Neural cell (in vitro differentiated cells): ENCODE data around the gene LRRC4. TPM values are rescaled to one million over a fixed set of nuclear protein-coding genes. Genes with fewer than 3 reads are reported as not detected.

Experiments
- H2AFZ ChIP-seq: fragments of 200-600, 300-800 bp; sonication (generic), shearing (Covaris generic); 2 replicates; pipeline ENCODE4 v1.6.0; 2014; ENCODE audit warnings: low read depth, mild to moderate bottlenecking, antibody characterized with exemption, low read length, moderate library complexity
- H3F3A ChIP-seq: fragments of 200-600 bp; shearing (Covaris generic); 2 replicates; pipeline ENCODE4 v1.6.1; 2016; ENCODE audit warnings: mild to moderate bottlenecking, moderate library complexity, mixed read lengths, antibody characterized with exemption, low read length; ENCODE audit not compliant: insufficient read depth, poor library complexity, severe bottlenecking
- H3K27ac ChIP-seq: fragments of 200-600, 300-800 bp; sonication (generic), shearing (Covaris generic); 2 replicates; pipeline ENCODE4 v1.5.1; 2014; ENCODE audit warnings: mild to moderate bottlenecking, low read length, moderate library complexity
- H3K27me3 ChIP-seq: fragments of 300-800, 200-600 bp; sonication (generic), shearing (Covaris generic); 2 replicates; pipeline ENCODE4 v1.6.0; 2014; ENCODE audit warnings: mild to moderate bottlenecking, low read depth, low read length, moderate library complexity; ENCODE audit not compliant: insufficient read depth
- H3K36me3 ChIP-seq: fragments of 300-800, 200-600 bp; sonication (generic), shearing (Covaris generic); 2 replicates; pipeline ENCODE4 v1.5.1; 2014; ENCODE audit warnings: mild to moderate bottlenecking, antibody characterized with exemption, low read length, moderate library complexity; ENCODE audit not compliant: insufficient read depth
- H3K4me2 ChIP-seq: fragments of 300-800, 200-600 bp; sonication (generic), shearing (Covaris generic); 2 replicates; pipeline ENCODE4 v1.6.0; 2014; ENCODE audit warnings: mild to moderate bottlenecking, low read length
- H3K4me3 ChIP-seq: fragments of 300-800, 200-600 bp; sonication (generic), shearing (Covaris generic); 2 replicates; pipeline ENCODE4 v1.5.1; 2014; ENCODE audit warnings: mild to moderate bottlenecking, low read length, moderate library complexity
- H3K79me2 ChIP-seq: fragments of 200-600 bp; shearing (Covaris generic); replicated peaks from 2 replicates; pipeline ENCODE4 v1.6.0; 2014; ENCODE audit warnings: mild to moderate bottlenecking, low read length, moderate library complexity; ENCODE audit not compliant: insufficient read depth
- H3K9ac ChIP-seq: fragments of 300-800, 200-600 bp; sonication (generic), shearing (Covaris generic); 2 replicates; pipeline ENCODE4 v1.6.1; 2016; ENCODE audit warnings: mild to moderate bottlenecking, low read length, mixed read lengths
- H3K9me2 ChIP-seq: fragments of 200-600 bp; shearing (Covaris generic); 2 replicates; pipeline ENCODE4 v1.6.1; 2016; ENCODE audit warnings: mild to moderate bottlenecking, low read length, mixed read lengths; ENCODE audit not compliant: insufficient read depth
- H3K9me3 ChIP-seq: fragments of 200-600, 300-800 bp; sonication (generic), shearing (Covaris generic); 2 replicates; pipeline ENCODE4 v1.6.1; 2016; ENCODE audit warnings: mild to moderate bottlenecking, mixed run types, low read length, moderate library complexity, mixed read lengths
- H4K20me1 ChIP-seq: fragments of 200-600 bp; shearing (Covaris generic); 2 replicates; pipeline ENCODE4 v1.6.1; 2016; ENCODE audit warnings: mild to moderate bottlenecking, mixed run types; ENCODE audit not compliant: insufficient read depth
- CTCF ChIP-seq: fragments of 450-650 bp; IDR thresholded peaks from 2 replicates; pipeline ENCODE4 v1.5.1; 2014; ENCODE audit warnings: antibody characterized with exemption, mild to moderate bottlenecking, moderate library complexity; ENCODE audit not compliant: poor library complexity, severe bottlenecking
- EP300 ChIP-seq: fragments of 450-650 bp; conservative IDR thresholded peaks from 2 replicates; pipeline ENCODE4 v1.6.1; 2014; ENCODE audit warnings: antibody characterized with exemption, mild to moderate bottlenecking, moderate library complexity; ENCODE audit not compliant: poor library complexity, severe bottlenecking
- EZH2 ChIP-seq: fragments of 200-600, 300-800 bp; shearing (Covaris generic), sonication (generic); IDR thresholded peaks from 2 replicates; pipeline ENCODE4 v1.6.1; 2014; ENCODE audit warnings: antibody characterized with exemption, low read length, borderline replicate concordance, mild to moderate bottlenecking; ENCODE audit not compliant: insufficient read depth, poor library complexity, severe bottlenecking
- POLR2AphosphoS5 ChIP-seq: IDR thresholded peaks from 2 replicates; pipeline ENCODE4 v1.6.1; 2012
- RAD21 ChIP-seq: fragments of 450-650 bp; conservative IDR thresholded peaks from 2 replicates; pipeline ENCODE4 v1.6.1; 2014; ENCODE audit warnings: antibody characterized with exemption, mild to moderate bottlenecking, moderate library complexity
- REST ChIP-seq: IDR thresholded peaks from 2 replicates; pipeline ENCODE4 v1.6.1; 2012; ENCODE audit warnings: borderline replicate concordance
- polyA plus RNA-seq: library from polyadenylated mRNA; depleted of rRNA; stranded (reverse); fragments of >200 nt; gene quantifications from 2 replicates; pipeline ENCODE4 v1.2.3, GENCODE V29; 2014

Gene LRRC4
- polyA plus RNA-seq, 1 donor from 2014 or later, result 15.7 TPM

DNA sequence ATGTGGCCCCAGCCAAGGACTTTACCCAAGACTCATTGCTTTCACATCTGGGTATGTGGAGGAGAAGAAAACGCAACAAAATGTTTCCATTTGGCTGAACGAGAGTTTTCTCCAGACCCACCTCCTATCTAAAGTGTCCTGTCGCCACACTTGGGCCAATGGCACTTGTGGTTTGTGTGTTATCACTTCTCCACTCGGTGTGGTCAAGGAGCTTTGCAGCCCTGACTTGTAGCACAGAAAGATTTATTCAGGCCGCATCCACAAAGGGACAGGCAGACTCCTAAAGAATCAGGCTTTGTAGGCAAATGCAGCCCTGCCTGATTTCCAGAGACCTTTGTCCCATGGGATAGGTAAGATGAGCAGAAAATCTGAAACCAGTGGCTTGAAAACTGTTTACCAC lies 12.8 kb upstream of the LRRC4 start:
- H3K36me3 ChIP-seq, result no peaks in the 10 kb centered on the region
- H2AFZ ChIP-seq, result no peak overlapping the region
- no peak overlapping the region for H3K4me2 ChIP-seq
- H3K79me2 ChIP-seq, result no peaks in the 10 kb centered on the region
- H3F3A ChIP-seq, result no peaks in the 10 kb centered on the region
- H3K9ac ChIP-seq, result no peak overlapping the region
- no peaks in the 10 kb centered on the region for H4K20me1 ChIP-seq
- no peak overlapping the region for H3K27ac ChIP-seq
- H3K27me3 ChIP-seq, result no peaks in the 10 kb centered on the region
- TF ChIP-seq EZH2, result no peak
- no peak for TF ChIP-seq CTCF
- TF ChIP-seq EP300, result no peak
- no peak for TF ChIP-seq REST
- H3K9me2 ChIP-seq, result no peaks in the 10 kb centered on the region
- H3K9me3 ChIP-seq, result no peaks in the 10 kb centered on the region
- no peak overlapping the region for H3K4me3 ChIP-seq

GRCh38 chr7:128042012-128042411 lies 10.8 kb upstream of the LRRC4 start:
- Histone ChIP-seq H3K36me3 (no peaks in the 10 kb centered on the region), H4K20me1 (no peaks in the 10 kb centered on the region), H3K4me3 (no peak overlapping the region), H3K9me3 (no peaks in the 10 kb centered on the region), H3K27ac (no peak overlapping the region), H3K9me2 (no peaks in the 10 kb centered on the region), H3K27me3 (no peaks in the 10 kb centered on the region), H3K79me2 (no peaks in the 10 kb centered on the region), H3F3A (no peaks in the 10 kb centered on the region), H3K9ac (no peak overlapping the region), H3K4me2 (no peak overlapping the region), H2AFZ (no peak overlapping the region)
- TF ChIP-seq POLR2AphosphoS5 (no peak), RAD21 (no peak), REST (no peak), EP300 (no peak)
